Measurements from ENCODE around the gene LILRB3.
"Not testable (repeated sequence)": the region's sequence is repeated elsewhere in the genome, so short reads cannot be mapped to it uniquely, and the experiment has no call there.

LILRB3 gene

GRCh38 chr19:54233941-54234340 is 11.1 kb upstream of the LILRB3 start:
- no peak overlapping the region for H3K4me3 Mint-ChIP-seq
- DNase-seq (ENCODE audit: low spot score in 2 of 2) (no peak), ATAC-seq (replicated peaks; ENCODE audit: extremely low read depth, poor library complexity, severe bottlenecking) (no peak)
- peaks cover 40% of the 10 kb centered on the region for H3K27me3 Mint-ChIP-seq
- H3K36me3 Mint-ChIP-seq (ENCODE audit: insufficient read depth): no peaks in the 10 kb centered on the region
- H3K27ac Mint-ChIP-seq (ENCODE audit: low read depth): no peak overlapping the region
- no peaks in the 10 kb centered on the region for H3K9me3 Mint-ChIP-seq
- H3K4me1 Mint-ChIP-seq: peaks cover 4% of the 10 kb centered on the region

GRCh38 chr19:54231077-54231931 is 8.5 kb upstream of the LILRB3 start:
- peak; percentile 73 to 92 for DNase-seq (ENCODE audit: low spot score in 2 of 2)
- Mint-ChIP-seq H3K36me3 (ENCODE audit: insufficient read depth) (no peaks in the 10 kb centered on the region), H3K9me3 (no peaks in the 10 kb centered on the region), H3K27ac (ENCODE audit: low read depth) (no peak overlapping the region), H3K4me3 (no peak overlapping the region), H3K27me3 (peaks cover 39% of the 10 kb centered on the region), H3K4me1 (peaks cover 4% of the 10 kb centered on the region)
- ATAC-seq (replicated peaks; ENCODE audit: extremely low read depth, poor library complexity, severe bottlenecking): peak; percentile 77

- ATAC-seq (replicated peaks; ENCODE audit: extremely low read depth, poor library complexity, severe bottlenecking) (no peak), DNase-seq (ENCODE audit: low spot score in 2 of 2) (no peak)
- peaks cover 4% of the 10 kb centered on the region for H3K4me1 Mint-ChIP-seq
- no peak overlapping the region for H3K27ac Mint-ChIP-seq (ENCODE audit: low read depth)
- H3K4me3 Mint-ChIP-seq: no peak overlapping the region
- no peaks in the 10 kb centered on the region for H3K9me3 Mint-ChIP-seq
- no peaks in the 10 kb centered on the region for H3K36me3 Mint-ChIP-seq (ENCODE audit: insufficient read depth)
- peaks cover 32% of the 10 kb centered on the region for H3K27me3 Mint-ChIP-seq
Observed at GRCh38 chr19:54230031-54230430, 7.2 kb upstream of the LILRB3 start.

- Mint-ChIP-seq H3K9me3 (no peaks in the 10 kb centered on the region), H3K4me3 (no peak overlapping the region), H3K36me3 (ENCODE audit: insufficient read depth) (no peaks in the 10 kb centered on the region), H3K27me3 (peaks cover 32% of the 10 kb centered on the region), H3K4me1 (peaks cover 4% of the 10 kb centered on the region), H3K27ac (ENCODE audit: low read depth) (no peak overlapping the region)
- ATAC-seq (replicated peaks; ENCODE audit: extremely low read depth, poor library complexity, severe bottlenecking): no peak
- DNase-seq (ENCODE audit: low spot score in 2 of 2): no peak
Observed at GRCh38 chr19:54229146-54229545, 6.3 kb upstream of the LILRB3 start.

GRCh38 chr19:54224619-54225018 is 1.8 kb upstream of the LILRB3 start:
- ATAC-seq (replicated peaks; ENCODE audit: extremely low read depth, poor library complexity, severe bottlenecking); H3K4me1 Mint-ChIP-seq; H3K9me3 Mint-ChIP-seq; H3K27ac Mint-ChIP-seq (ENCODE audit: low read depth); H3K4me3 Mint-ChIP-seq; H3K36me3 Mint-ChIP-seq (ENCODE audit: insufficient read depth); DNase-seq (ENCODE audit: low spot score in 2 of 2): not testable (repeated sequence)
- peaks cover 24% of the 10 kb centered on the region for H3K27me3 Mint-ChIP-seq

- H3K27me3 Mint-ChIP-seq: peaks cover 17% of the 10 kb centered on the region
- not testable (repeated sequence) for ATAC-seq (replicated peaks; ENCODE audit: extremely low read depth, poor library complexity, severe bottlenecking); H3K9me3 Mint-ChIP-seq; H3K4me3 Mint-ChIP-seq; DNase-seq (ENCODE audit: low spot score in 2 of 2); H3K27ac Mint-ChIP-seq (ENCODE audit: low read depth); H3K4me1 Mint-ChIP-seq; H3K36me3 Mint-ChIP-seq (ENCODE audit: insufficient read depth)
Observed at GRCh38 chr19:54223937-54224281, 1.1 kb upstream of the LILRB3 start.

GRCh38 chr19:54223277-54223936 is 600 bp upstream of the LILRB3 start:
- peak overlapping the region; percentile 53 for H3K27ac Mint-ChIP-seq (ENCODE audit: low read depth)

GRCh38 chr19:54221947-54222346 is 860 bp downstream of the LILRB3 start:
- peaks cover 15% of the 10 kb centered on the region for H3K27me3 Mint-ChIP-seq
- ATAC-seq (replicated peaks; ENCODE audit: extremely low read depth, poor library complexity, severe bottlenecking): not testable (repeated sequence)

More at GRCh38 chr19:54223277-54223936, 600 bp upstream of the LILRB3 start:
- H3K9me3 Mint-ChIP-seq; H3K4me1 Mint-ChIP-seq; H3K4me3 Mint-ChIP-seq; ATAC-seq (replicated peaks; ENCODE audit: extremely low read depth, poor library complexity, severe bottlenecking); DNase-seq (ENCODE audit: low spot score in 2 of 2); H3K36me3 Mint-ChIP-seq (ENCODE audit: insufficient read depth): not testable (repeated sequence)
- peaks cover 15% of the 10 kb centered on the region for H3K27me3 Mint-ChIP-seq

GRCh38 chr19:54219702-54220101 is 3.1 kb downstream of the LILRB3 start:
- not testable (repeated sequence) for H3K36me3 Mint-ChIP-seq (ENCODE audit: insufficient read depth); H3K27ac Mint-ChIP-seq (ENCODE audit: low read depth); H3K9me3 Mint-ChIP-seq; H3K4me3 Mint-ChIP-seq; H3K4me1 Mint-ChIP-seq; DNase-seq (ENCODE audit: low spot score in 2 of 2); ATAC-seq (replicated peaks; ENCODE audit: extremely low read depth, poor library complexity, severe bottlenecking)
- H3K27me3 Mint-ChIP-seq: peaks cover 15% of the 10 kb centered on the region

More at GRCh38 chr19:54221947-54222346, 860 bp downstream of the LILRB3 start:
- H3K4me3 Mint-ChIP-seq; H3K4me1 Mint-ChIP-seq; DNase-seq (ENCODE audit: low spot score in 2 of 2); H3K36me3 Mint-ChIP-seq (ENCODE audit: insufficient read depth); H3K27ac Mint-ChIP-seq (ENCODE audit: low read depth); H3K9me3 Mint-ChIP-seq: not testable (repeated sequence)

- ATAC-seq (replicated peaks; ENCODE audit: extremely low read depth, poor library complexity, severe bottlenecking): no peak
- Mint-ChIP-seq H3K27ac (ENCODE audit: low read depth) (no peak overlapping the region), H3K36me3 (ENCODE audit: insufficient read depth) (peaks cover 1% of the 10 kb centered on the region)
Observed at GRCh38 chr19:54218960-54219661, 3.7 kb downstream of the LILRB3 start.

GRCh38 chr19:54218259-54218658 is 4.5 kb downstream of the LILRB3 start:
- Mint-ChIP-seq H3K36me3 (ENCODE audit: insufficient read depth) (peaks cover 1% of the 10 kb centered on the region), H3K4me1 (peaks cover 3% of the 10 kb centered on the region), H3K27ac (ENCODE audit: low read depth) (no peak overlapping the region), H3K27me3 (peaks cover 6% of the 10 kb centered on the region), H3K4me3 (no peak overlapping the region), H3K9me3 (no peaks in the 10 kb centered on the region)
- no peak for ATAC-seq (replicated peaks; ENCODE audit: extremely low read depth, poor library complexity, severe bottlenecking)
- DNase-seq (ENCODE audit: low spot score in 2 of 2): no peak

More at GRCh38 chr19:54218960-54219661, 3.7 kb downstream of the LILRB3 start:
- Mint-ChIP-seq H3K27me3 (peaks cover 15% of the 10 kb centered on the region), H3K9me3 (no peaks in the 10 kb centered on the region), H3K4me3 (no peak overlapping the region), H3K4me1 (peaks cover 5% of the 10 kb centered on the region)
- no peak for DNase-seq (ENCODE audit: low spot score in 2 of 2)

- H3K36me3 Mint-ChIP-seq (ENCODE audit: insufficient read depth): not testable (repeated sequence)
Observed at GRCh38 chr19:54217517-54218247, 5.1 kb downstream of the LILRB3 start.

More at GRCh38 chr19:54217517-54218247, 5.1 kb downstream of the LILRB3 start:
- H3K27me3 Mint-ChIP-seq; H3K27ac Mint-ChIP-seq (ENCODE audit: low read depth); H3K9me3 Mint-ChIP-seq; H3K4me3 Mint-ChIP-seq; DNase-seq (ENCODE audit: low spot score in 2 of 2); H3K4me1 Mint-ChIP-seq; ATAC-seq (replicated peaks; ENCODE audit: extremely low read depth, poor library complexity, severe bottlenecking): not testable (repeated sequence)

All from central memory CD8-positive, alpha-beta T cell (primary cell).